CD4-positive, alpha-beta T cell treated with Interleukin-6 for 4 hours (primary cell): ENCODE measurements around the gene LTB4R2.
A peak's percentile ranks its signal among the peaks of the same experiment; 100 is the strongest.
"Not testable (repeated sequence)": the region's sequence is repeated elsewhere in the genome, so short reads cannot be mapped to it uniquely, and the experiment has no call there.

ENCODE experiments used
- DNase-seq: peaks from one replicate; pipeline ENCODE4 v3.0.0-alpha.2; 2020; ENCODE audit warnings: mixed read lengths

The LTB4R2 gene

GRCh38 chr14:24321212-24321975, 11.5 kb downstream of the LTB4R2 start:
- no peak for DNase-seq

DNA sequence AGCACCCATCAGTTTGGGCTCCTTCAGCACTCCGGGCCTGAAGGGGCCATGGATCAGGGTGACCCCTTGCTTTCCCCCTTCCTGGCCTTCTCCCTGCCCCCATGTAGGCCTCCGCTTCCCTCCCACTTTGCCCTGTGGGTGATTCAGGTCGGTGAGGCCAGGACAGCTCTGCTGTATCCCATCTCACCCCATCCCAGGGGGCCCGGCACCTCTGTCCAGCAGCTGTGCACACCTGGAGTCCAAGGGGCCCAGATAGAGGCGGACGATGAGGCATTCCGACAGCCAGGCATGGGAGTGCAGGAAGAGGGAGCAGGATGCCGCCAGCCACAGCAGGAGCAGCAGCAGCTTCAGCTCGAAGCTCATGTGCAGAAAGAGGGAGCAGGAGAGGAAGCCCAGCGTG, 12.7 kb downstream of the LTB4R2 start:
- DNase-seq = no peak

DNA sequence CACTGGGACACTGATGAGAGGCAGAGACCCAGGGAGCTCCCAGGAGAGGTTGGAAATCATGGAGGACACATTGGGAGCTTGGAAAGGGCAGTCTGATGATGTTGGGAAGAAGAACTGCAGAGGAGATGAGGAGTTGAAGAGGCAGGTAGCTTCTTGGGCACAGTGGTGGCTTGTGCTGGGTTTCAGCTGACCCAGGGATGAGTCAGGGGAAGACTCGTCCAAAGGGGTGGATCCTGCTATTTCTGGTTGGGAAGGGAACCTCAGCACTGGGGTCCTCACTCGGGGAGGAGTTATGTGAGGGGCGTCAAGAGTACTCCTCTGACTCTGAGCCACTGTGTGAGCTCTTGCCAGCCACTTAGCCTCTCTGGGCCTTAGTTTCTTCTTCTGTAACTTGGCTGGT, 13.4 kb downstream of the LTB4R2 start:
- no peak for DNase-seq

- no peak for DNase-seq
These were observed 14.1 kb downstream of the LTB4R2 start for GRCh38 chr14:24324024-24324423.

DNA sequence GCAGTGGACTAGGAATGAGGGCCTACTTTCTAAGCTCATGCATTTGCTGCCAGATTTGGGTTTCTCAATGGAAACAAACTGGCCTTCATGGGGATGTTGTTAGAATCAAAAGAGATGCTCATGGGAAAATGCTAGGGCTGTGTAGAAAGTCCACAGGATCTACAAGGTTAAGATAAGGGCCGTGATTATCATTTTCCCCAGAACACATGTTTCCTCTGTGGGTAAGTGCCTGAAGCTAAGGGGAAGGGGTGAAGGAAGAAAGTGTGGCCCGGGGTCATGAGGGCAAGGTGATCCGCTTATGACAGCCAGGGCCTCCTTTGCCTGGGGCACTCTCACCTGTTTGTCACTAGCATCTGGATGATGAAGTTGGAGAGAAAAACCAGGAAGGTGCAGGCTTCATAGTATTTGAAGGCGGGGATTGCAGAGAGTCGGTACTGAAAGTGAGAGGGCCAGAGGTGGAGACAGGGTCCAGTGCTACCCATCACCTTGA, 15.1 kb downstream of the LTB4R2 start:
- no peak for DNase-seq

DNA sequence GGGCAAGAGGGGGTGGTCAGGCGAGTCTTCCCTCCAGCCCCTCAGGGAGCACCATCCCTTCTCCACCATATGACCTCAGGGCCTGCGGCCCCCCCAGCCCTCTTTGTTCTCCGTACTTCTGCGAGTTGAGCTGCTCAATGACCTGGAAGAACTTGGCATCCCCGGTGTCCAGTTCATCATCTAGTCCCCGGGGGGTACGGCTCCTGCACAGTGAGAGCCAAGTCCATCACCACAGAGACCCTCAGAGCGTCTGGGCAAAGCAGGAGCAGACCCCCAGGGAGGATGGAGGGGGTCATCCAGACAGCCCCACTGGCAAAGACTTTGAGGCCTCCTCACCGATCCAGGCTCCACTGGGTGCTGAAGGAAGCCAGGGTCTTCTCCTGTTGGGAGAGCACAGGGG, 16.0 kb downstream of the LTB4R2 start:
- no peak for DNase-seq

DNA sequence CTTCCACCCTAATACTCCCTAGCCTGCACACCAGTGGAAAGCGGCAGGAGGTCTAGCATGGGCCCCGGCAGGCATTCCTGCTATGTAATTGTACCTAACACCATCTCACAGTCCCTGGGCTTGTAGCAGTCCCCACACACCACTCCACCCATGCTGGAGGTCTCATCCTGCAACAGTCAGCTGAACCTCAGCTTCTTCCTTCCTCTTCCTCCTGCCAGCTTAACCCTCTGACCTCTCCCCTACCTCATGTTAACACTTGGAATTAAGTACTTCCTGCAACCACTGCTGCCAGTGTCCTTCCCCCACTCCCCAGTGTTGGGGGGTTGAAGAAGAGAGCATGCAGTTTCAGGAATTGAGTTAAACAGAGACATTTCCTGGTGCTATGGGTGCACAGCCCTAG, 17.4 kb downstream of the LTB4R2 start:
- no peak for DNase-seq

- not testable (repeated sequence) for DNase-seq
These were observed 18.0 kb downstream of the LTB4R2 start for GRCh38 chr14:24327914-24328313.

GRCh38 chr14:24329073-24329663, 19.2 kb downstream of the LTB4R2 start:
- DNase-seq = no peak

DNA sequence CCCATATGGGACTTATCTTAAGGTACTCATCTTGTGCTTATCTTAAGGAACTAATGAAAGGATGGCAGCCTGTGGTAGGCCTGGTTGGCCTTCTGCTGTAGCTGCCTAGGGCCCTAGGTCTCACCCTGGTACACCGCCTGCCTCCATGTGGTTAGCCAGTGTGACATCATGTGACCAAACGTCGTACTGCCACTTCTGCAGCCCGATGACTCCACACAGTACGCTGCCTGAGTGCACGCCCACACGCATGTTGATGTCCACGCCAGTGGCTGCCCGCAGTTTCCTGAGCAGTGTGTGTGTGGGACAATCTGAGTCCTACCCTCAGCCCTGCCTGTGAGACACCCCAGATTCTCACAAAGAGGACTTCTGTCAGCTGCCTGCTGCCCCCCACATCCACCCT, 19.8 kb downstream of the LTB4R2 start:
- DNase-seq = peak; percentile 59

GRCh38 chr14:24330973-24331674, 21.2 kb downstream of the LTB4R2 start:
- DNase-seq = no peak

DNA sequence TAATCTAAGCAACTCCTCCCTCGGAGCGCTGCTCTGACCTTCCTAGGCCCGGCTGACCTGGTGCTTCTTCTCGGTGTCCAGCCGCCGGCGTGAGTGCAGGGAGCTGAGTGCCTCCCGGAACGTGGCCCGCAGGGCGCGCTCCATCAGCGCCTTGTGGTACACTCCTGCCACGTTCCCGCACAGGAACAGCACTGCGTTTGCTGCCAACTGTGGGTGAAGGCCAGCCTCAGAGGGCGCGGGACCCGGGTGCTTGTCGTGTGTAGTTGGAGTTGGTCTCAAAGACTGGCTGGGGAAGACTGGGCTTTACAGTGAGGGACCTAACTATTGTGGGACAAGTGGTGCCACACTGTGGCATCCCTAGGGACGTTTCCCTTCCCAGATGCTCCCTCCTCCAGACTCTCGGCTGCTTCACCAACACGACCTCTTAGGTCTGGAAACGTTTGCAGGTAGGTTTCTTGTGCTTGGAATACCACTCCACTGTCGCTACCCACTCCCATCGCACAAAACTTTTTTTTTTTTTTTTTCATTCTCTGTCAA, 21.9 kb downstream of the LTB4R2 start:
- no peak for DNase-seq

GRCh38 chr14:24332268-24332993, 22.5 kb downstream of the LTB4R2 start:
- DNase-seq = peak; percentile 89

DNA sequence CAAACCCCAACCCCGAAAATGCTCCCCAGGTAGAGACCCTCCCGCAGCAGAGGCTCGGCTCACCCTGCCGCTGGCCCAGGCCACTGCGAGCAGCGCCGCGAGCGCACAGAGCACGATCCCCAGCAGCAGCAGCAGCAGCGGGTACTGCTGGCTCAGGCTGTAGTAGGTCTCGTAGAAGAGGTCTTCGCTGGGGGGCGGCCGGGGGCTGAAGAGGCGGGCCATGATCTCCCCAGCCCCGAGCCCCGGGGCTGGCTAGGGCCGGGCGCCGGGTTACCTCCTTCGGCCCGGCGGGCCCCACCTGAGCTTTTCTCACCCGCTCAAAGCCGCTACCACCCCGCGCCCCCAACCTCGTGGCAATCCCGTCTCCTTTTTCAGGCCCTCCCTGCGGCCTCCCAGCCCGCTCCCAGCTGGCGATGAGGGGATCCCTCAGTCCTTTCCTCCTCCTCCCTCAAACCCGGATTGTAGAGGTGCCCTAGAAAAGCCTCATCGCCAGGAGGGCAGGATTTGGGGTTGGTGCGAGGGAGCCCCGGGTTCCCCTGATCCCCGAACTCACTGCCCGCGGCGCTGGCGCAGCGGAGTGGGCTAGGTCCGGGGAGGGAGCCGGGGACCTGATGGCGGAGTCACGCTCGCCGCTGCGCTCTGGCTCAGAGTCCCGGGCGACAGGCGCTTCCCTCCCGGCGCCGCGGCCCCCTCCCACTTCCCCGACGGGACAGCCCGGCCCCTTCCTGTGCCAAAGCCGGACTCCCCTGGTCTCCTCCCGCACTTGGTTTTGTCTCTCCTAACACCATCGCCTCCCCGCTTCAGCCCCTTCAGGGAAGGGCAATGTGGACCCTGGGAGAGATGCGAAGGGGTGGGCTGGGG, 24.7 kb downstream of the LTB4R2 start, which contains the start of gene ADCY4:
Gene ADCY4 (minus strand): TSS at position 641 of the 861 bp plus-strand sequence. CDS start 419 bp downstream, at position 222.
- DNase-seq = peak; percentile 30

DNA sequence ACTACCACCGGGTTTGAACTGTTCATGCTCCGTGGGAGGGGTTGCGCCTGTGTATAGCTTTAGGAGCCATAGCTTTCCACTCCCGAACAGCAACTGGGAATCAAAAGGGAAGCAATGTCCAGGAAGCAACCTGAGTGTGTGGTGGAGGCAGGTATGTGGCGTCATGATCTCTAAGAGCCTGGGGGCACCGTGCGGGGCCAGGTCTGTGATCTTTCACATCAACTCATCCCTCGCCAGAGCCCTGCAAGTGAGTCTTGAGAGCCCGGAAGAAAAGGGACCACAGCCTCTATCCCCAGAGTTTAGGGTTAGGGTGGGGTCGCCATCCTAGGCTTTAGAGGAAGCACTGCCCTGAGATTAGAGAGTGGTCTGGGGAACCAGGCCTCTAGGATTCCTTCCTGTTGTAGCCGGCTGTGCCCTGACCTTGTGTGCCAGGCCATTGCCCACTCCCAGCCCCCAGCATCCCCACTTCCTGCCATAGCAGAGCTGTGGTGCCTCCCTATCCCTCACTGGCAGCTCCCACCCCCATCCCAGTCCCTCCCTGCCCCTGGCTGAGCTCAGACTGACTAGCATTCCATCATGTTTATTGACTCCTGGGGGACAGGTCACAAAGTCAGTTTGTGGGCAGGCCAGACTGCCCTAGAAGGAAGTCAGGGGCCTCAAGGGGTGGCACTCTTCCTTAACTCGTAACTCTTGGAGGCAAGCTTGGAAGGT, 25.7 kb downstream of the LTB4R2 start:
- DNase-seq = no peak

DNA sequence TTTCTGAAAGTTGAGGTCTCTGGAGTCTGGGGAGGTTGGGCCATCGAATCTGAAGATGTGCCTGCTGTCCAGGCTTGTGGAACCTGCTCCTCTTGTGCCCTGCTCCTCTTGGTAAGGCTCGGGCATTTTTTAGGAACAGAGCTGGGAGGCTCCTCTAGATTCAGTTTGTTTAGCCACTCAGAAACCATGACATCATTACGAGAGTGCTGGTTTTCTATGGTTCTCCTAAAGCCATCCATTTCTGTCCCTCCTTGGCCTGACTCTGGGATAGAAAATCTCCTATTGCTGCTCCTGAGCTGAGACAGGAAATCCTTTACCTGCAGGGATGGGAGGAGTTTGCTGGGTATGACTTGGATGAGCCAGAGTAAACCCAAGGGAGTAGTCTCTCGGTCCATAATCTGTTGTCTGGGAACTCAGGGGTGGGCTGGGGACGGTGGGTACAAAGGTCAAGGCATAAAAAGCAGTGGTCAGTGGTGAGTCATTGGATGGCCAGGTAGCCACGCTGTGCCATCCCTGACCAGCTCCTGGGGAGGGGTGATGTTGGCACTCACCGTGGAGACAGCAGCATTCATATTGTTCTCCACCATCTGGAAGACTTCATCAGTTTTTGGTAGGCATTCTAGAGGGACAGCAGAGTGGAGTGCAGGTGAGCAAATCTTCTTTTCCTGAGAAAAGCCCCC, 27.3 kb downstream of the LTB4R2 start:
- no peak for DNase-seq

DNA sequence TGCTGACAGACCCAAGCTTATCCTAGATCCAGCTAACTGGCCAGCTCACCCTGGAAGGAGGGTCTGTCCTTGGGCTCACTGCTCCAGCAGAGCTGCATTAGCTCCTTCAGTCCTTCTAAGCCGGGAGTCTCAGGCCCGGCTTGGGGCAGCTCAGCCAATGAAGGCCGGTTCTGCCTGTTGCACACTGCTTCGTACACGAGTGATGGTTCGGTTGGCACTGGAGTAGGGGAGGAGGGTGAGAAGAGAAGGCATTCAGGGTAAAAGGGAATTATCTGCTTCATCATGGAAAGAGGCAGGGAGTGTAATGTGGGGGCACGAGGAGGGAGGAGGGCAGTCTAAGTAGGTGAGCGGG, 27.9 kb downstream of the LTB4R2 start:
- DNase-seq = no peak

- DNase-seq = no peak
These were observed 28.9 kb downstream of the LTB4R2 start for GRCh38 chr14:24338843-24339242.

GRCh38 chr14:24339284-24340151, 29.6 kb downstream of the LTB4R2 start, which contains the start of gene RIPK3:
RIPK3 (minus strand) TSS chr14:24339991; CDS start chr14:24339826, 165 bp downstream.
- DNase-seq = peak; percentile 85
